Measurements from ENCODE around the gene RIN2.

DNA sequence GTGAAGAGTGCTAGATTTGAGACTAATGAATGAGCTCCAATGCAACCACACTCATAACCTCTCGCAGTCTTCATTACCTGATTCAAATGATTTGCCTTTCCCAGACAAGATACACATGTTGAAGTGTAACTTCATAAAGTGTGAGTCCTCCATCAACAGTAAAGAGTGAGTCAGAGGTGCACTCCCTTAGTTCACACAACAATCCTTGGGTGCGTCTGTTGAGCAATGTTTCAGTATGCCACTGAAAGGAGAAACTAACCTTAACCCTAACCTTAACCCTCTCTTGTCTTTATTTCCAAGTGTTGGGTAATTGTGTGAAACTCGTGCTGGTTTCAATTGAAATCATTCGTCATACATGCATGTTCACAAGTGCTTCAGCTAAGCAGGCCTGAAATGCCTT lies 21.0 kb upstream of the RIN2 start:
- TF ChIP-seq CTCF (IDR thresholded peaks at IDR 0.05), result no peak
- no peak for TF ChIP-seq POLR2A (IDR thresholded peaks at IDR 0.05)

Data from right lobe of liver (tissue), 4 donors.